Measurements from ENCODE around the gene PHYH.
"Not testable (repeated sequence)": the region's sequence is repeated elsewhere in the genome, so short reads cannot be mapped to it uniquely, and the experiment has no call there.

PHYH gene

GRCh38 chr10:13319166-13319565 is 19.3 kb upstream of the PHYH start:
- no peak for DNase-seq

- no peak for DNase-seq
These were observed 17.6 kb upstream of the PHYH start for GRCh38 chr10:13317474-13317873.

GRCh38 chr10:13316635-13317311 is 16.9 kb upstream of the PHYH start:
- no peak for DNase-seq

GRCh38 chr10:13315361-13315760 is 15.5 kb upstream of the PHYH start:
- no peak for DNase-seq

- DNase-seq, result no peak
These were observed 11.3 kb upstream of the PHYH start for GRCh38 chr10:13311177-13311575.

- DNase-seq, result no peak
These were observed 10.8 kb upstream of the PHYH start for GRCh38 chr10:13310518-13311176.

- DNase-seq, result no peak
These were observed 9.9 kb upstream of the PHYH start for GRCh38 chr10:13309792-13310191.

- DNase-seq, result no peak
These were observed 8.2 kb upstream of the PHYH start for GRCh38 chr10:13308096-13308495.

- no peak for DNase-seq
These were observed 6.2 kb upstream of the PHYH start for GRCh38 chr10:13306103-13306502.

- DNase-seq, result no peak
These were observed 3.1 kb upstream of the PHYH start for GRCh38 chr10:13302821-13303555.

GRCh38 chr10:13298748-13299436 is 972 bp downstream of the PHYH start:
- DNase-seq, result no peak

- DNase-seq, result no peak
These were observed 3.4 kb downstream of the PHYH start for GRCh38 chr10:13296476-13296875.

- no peak for DNase-seq
These were observed 5.1 kb downstream of the PHYH start for GRCh38 chr10:13294784-13295183.

- no peak for DNase-seq
These were observed 7.8 kb downstream of the PHYH start for GRCh38 chr10:13291821-13292773.

GRCh38 chr10:13291061-13291460 is 8.8 kb downstream of the PHYH start:
- DNase-seq, result no peak

GRCh38 chr10:13284050-13284449 is 15.8 kb downstream of the PHYH start:
- no peak for DNase-seq

GRCh38 chr10:13282348-13282747 is 17.5 kb downstream of the PHYH start:
- not testable (repeated sequence) for DNase-seq

GRCh38 chr10:13276749-13277365 is 23.0 kb downstream of the PHYH start:
- DNase-seq, result no peak

- not testable (repeated sequence) for DNase-seq
These were observed 23.7 kb downstream of the PHYH start for GRCh38 chr10:13276146-13276545.

- DNase-seq, result no peak
These were observed 27.7 kb downstream of the PHYH start for GRCh38 chr10:13272164-13272571.

GRCh38 chr10:13271552-13272163 is 28.2 kb downstream of the PHYH start:
- DNase-seq, result peak; percentile 35

Measured in activated naive CD4-positive, alpha-beta T cell treated with anti-CD3 and anti-CD28 coated beads, Interleukin-2, amount 50 U/mL, for 16 hours (primary cell).